ENCODE results near the gene IQSEC1. TPM values are rescaled to one million over a fixed set of nuclear protein-coding genes. Genes with fewer than 3 reads are reported as not detected.

IQSEC1 gene
- total RNA-seq, 2 donors from 2014 or later = 57.5 to 63.9 TPM

GRCh38 chr3:12938258-12938711, 134.9 kb downstream of the IQSEC1 start:
- peaks cover 0 to 77% of the 10 kb centered on the region in 2 donors for H3K4me1 ChIP-seq
- no peak for DNase-seq (ENCODE audit: low spot score)

DNA sequence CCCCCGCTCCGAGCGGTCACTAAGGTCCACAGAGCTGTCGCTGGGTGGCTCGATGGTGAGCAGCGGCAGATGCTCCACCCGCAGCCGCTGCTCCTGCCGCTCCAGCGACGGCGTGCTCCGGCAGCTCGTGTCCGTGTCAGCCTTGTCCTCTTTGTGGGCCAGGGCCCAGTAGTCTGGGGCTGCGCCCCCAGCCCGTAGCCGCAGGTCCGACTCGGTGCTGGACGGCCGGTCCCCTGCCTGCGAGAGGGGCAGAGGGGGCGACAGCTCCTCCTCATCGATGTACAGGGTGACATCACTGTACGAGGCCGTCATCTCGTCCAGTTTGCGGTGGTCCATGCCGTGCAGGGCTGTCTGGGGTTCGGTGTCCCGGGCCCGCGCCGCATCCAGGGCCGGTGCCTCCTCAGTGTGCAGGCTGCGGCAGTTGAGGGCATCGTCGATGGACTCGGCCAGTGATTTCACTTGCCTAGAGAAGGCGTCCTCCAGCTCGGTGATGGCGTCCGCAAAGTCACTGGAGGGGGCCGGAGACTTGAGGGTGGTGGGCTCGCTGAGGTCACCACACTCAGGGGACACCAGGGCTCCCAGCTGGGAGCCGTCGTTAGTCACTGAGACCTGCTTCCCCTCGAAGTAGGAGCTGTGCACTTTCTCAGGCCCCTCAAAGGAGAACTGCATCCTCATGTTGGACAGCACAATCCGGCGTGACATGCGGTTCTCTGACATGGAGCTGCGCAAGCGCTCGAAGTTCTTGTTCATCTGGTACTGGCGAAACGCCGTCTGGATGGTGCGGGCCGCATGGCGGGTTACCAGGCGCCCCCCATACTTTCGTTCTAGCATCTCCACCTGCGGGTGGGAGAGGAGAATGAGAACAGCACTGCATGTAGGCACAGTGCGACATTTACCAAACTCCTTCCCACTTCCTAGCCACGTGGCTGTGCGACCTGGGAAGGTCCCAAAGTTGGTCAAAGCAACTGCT, 137.1 kb downstream of the IQSEC1 start:
- peaks cover 0 to 87% of the 10 kb centered on the region in 2 donors for H3K4me1 ChIP-seq
- peak overlapping the region; percentile 87 to 90 for H3K27ac ChIP-seq
- TF ChIP-seq, protein P1, sequence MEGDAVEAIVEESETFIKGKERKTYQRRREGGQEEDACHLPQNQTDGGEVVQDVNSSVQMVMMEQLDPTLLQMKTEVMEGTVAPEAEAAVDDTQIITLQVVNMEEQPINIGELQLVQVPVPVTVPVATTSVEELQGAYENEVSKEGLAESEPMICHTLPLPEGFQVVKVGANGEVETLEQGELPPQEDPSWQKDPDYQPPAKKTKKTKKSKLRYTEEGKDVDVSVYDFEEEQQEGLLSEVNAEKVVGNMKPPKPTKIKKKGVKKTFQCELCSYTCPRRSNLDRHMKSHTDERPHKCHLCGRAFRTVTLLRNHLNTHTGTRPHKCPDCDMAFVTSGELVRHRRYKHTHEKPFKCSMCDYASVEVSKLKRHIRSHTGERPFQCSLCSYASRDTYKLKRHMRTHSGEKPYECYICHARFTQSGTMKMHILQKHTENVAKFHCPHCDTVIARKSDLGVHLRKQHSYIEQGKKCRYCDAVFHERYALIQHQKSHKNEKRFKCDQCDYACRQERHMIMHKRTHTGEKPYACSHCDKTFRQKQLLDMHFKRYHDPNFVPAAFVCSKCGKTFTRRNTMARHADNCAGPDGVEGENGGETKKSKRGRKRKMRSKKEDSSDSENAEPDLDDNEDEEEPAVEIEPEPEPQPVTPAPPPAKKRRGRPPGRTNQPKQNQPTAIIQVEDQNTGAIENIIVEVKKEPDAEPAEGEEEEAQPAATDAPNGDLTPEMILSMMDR (IDR thresholded peaks at IDR 0.05) = no peak
- DNase-seq (ENCODE audit: low spot score) = no peak
- H3K4me3 ChIP-seq = no peak overlapping the region
- H3K36me3 ChIP-seq = peaks cover 33% of the 10 kb centered on the region
- H3K27me3 ChIP-seq = no peaks in the 10 kb centered on the region
- H3K9me3 ChIP-seq = no peaks in the 10 kb centered on the region

More at GRCh38 chr3:12938258-12938711, 134.9 kb downstream of the IQSEC1 start:
- H3K9me3 ChIP-seq = no peaks in the 10 kb centered on the region
- H3K27me3 ChIP-seq = no peaks in the 10 kb centered on the region
- no peak overlapping the region for H3K4me3 ChIP-seq
- TF ChIP-seq, protein P1 (IDR thresholded peaks at IDR 0.05) = no peak
- peak overlapping the region; percentile 58 to 64 for H3K27ac ChIP-seq
- H3K36me3 ChIP-seq = peaks cover 38% of the 10 kb centered on the region

DNA sequence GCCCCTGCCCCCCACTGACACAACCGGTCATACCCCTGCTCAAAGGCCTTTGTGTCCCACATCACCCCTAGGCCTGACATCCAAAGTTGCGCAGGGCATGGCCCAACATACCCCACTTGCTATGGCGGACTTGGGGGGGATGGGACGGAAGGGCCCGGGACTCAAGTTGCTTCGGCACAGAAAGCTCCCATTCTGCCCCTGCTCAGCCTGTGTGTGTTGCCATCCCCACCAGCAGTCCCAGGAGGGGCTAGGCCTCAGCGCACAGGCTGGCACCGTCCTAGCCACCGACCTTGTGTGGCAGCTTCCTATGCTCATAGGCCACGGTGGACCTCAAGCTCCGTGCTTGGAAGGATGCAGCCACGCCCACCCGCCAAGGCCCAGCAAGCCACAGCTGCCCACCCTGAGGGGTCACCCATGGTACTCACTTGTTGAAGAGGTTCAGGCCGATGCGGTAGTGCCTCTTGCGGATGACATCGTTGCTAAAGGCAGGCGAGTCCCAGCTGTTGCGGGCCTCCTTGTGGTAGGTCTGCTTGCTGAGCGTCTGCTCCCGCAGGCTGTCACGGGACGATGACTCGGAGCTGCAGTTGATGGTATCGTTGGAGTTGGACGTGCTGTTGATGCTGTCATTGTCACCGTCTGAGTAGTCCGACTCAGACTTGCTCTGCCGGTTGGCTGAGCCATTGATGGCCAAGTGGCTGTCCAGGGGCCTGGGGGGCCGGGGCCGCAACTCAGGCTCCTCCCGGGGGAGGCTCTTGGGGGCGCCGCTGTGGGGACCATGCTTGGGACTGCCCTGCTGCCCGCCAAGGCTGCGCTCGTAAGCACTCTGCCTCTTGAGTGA, 138.0 kb downstream of the IQSEC1 start:
- no peaks in the 10 kb centered on the region for H3K27me3 ChIP-seq
- peaks cover 24% of the 10 kb centered on the region for H3K36me3 ChIP-seq
- TF ChIP-seq, protein P1 (IDR thresholded peaks at IDR 0.05) = no peak
- peaks cover 0 to 87% of the 10 kb centered on the region in 2 donors for H3K4me1 ChIP-seq
- DNase-seq (ENCODE audit: low spot score) = no peak
- no peak overlapping the region for H3K4me3 ChIP-seq
- no peaks in the 10 kb centered on the region for H3K9me3 ChIP-seq
- peak overlapping the region; percentile 87 to 90 for H3K27ac ChIP-seq

DNA sequence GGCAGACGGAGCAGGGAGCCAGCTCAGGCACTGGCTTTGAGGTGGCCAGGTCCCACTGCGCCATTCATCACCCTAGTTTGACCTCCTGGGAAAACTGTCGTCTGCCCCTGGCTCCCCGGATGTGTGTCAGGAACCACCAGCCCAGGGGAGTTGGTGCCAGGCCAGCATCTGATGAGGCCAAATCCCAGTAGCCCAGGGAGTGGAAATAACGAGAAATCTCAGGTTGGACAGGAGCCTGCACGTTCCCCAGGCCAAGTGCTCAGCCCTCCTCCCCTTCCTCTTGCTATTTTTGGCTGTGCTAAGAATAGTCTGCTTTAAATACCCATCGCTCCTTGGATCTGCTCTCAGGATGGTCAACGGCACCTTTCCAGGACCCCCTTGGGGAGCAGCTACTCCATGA, 138.8 kb downstream of the IQSEC1 start:
- peak; percentile 66 for DNase-seq (ENCODE audit: low spot score)
- Histone ChIP-seq H3K9me3 (no peaks in the 10 kb centered on the region), H3K27ac (peak overlapping the region; percentile 87 to 90), H3K27me3 (no peaks in the 10 kb centered on the region), H3K4me3 (no peak overlapping the region), H3K36me3 (peaks cover 21% of the 10 kb centered on the region), H3K4me1 (peaks cover 0 to 89% of the 10 kb centered on the region in 2 donors)
- TF ChIP-seq, protein P1 (IDR thresholded peaks at IDR 0.05) = no peak

GRCh38 chr3:12933901-12934300, 139.3 kb downstream of the IQSEC1 start:
- no peaks in the 10 kb centered on the region for H3K27me3 ChIP-seq
- peaks cover 21% of the 10 kb centered on the region for H3K36me3 ChIP-seq
- peaks cover 0 to 85% of the 10 kb centered on the region in 2 donors for H3K4me1 ChIP-seq
- no peak overlapping the region for H3K4me3 ChIP-seq
- H3K9me3 ChIP-seq = no peaks in the 10 kb centered on the region
- TF ChIP-seq, protein P1 (IDR thresholded peaks at IDR 0.05) = no peak
- H3K27ac ChIP-seq = peak overlapping the region; percentile 87 to 90
- DNase-seq (ENCODE audit: low spot score) = no peak
